ENCODE results near the gene PPP1R7. TPM values are rescaled to one million over a fixed set of nuclear protein-coding genes. Genes with fewer than 3 reads are reported as not detected.

The PPP1R7 gene
- total and polyA plus RNA-seq, 2 donors from 2014 or later, result 64.6 to 94.9 TPM

DNA sequence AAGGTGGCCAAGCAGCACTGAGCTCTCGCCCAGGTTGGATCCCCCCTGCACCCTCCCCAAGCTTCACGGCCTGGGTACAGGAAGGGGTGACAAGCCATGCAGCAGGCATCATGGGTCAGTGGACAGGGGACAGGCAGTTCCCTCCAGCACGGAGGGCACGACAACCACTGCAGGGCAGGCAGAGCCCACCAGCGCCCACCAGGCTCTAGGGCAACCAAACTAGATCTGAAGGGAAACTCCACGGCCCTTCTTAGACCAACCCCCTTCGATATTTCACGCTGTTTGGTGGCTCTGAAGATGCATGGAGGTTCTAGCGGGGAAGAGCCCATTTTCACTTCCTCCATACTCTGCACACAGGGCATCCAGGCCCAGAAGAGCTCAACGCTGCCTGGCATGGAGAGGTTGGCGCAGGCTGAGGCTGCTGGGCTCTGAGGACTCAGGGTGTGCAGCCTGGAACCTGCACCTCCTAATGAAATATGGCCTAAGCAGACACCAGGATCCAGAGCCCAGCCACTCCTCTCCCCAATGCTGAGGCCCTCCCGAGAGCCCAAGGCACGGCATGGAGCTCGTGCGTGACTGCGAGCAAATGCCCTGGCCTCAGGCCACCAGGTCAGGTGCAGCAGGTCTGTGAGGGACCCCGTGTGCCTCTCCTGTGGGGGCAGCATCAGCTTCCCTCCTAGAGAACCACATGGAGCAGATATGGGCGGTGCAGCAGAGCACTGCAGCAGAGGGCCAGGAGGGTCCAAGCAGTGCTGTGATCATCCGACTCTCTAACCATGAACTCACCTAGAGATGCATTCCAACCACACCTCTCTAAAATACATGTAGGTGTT lies 39.4 kb upstream of the PPP1R7 start:
- no peak for FAIRE-seq
- intact Hi-C loops (cut with DNase I), result no loop called here

GRCh38 chr2:241111440-241111805 lies 38.8 kb upstream of the PPP1R7 start:
- peak in 1 of 5 donors; percentile 33 for DNase-seq
- intact Hi-C loops (cut with DNase I), result no loop called here
- TF ChIP-seq CTCF (IDR thresholded peaks at IDR 0.05; ENCODE audit: borderline replicate concordance, extremely low read depth, insufficient read depth), result no peak
- Histone ChIP-seq H3K4me3 (ENCODE audit: low read length in 3 of 3) (no peak overlapping the region), H3K9ac (ENCODE audit: low read length in 3 of 3) (no peak overlapping the region), H3K27ac (ENCODE audit: low read depth in 2 of 2, low read length in 2 of 2) (no peak overlapping the region), H3K27me3 (ENCODE audit: control insufficient read depth, insufficient read depth, low read length) (no peaks in the 10 kb centered on the region), H3K4me1 (ENCODE audit: control insufficient read depth in 2 of 3, insufficient read depth in 2 of 3, low read depth in 1 of 3, low read length in 3 of 3) (no peaks in the 10 kb centered on the region), H3K9me3 (ENCODE audit: control insufficient read depth in 2 of 3, insufficient read depth in 1 of 3, low read length in 3 of 3) (no peaks in the 10 kb centered on the region), H3K36me3 (ENCODE audit: control insufficient read depth in 2 of 3, insufficient read depth in 3 of 3, low read length in 3 of 3) (peaks cover 0 to 3% (median 0%) of the 10 kb centered on the region in 3 donors)
- FAIRE-seq, result no peak

More for the DNA sequence above, 39.4 kb upstream of the PPP1R7 start:
- peak in 1 of 5 donors; percentile 68 for DNase-seq
- TF ChIP-seq CTCF (IDR thresholded peaks at IDR 0.05; ENCODE audit: borderline replicate concordance, extremely low read depth, insufficient read depth), result no peak
- Histone ChIP-seq H3K27me3 (ENCODE audit: control insufficient read depth, insufficient read depth, low read length) (no peaks in the 10 kb centered on the region), H3K9ac (ENCODE audit: low read length in 3 of 3) (no peak overlapping the region), H3K9me3 (ENCODE audit: control insufficient read depth in 2 of 3, insufficient read depth in 1 of 3, low read length in 3 of 3) (no peaks in the 10 kb centered on the region), H3K27ac (ENCODE audit: low read depth in 2 of 2, low read length in 2 of 2) (no peak overlapping the region), H3K4me3 (ENCODE audit: low read length in 3 of 3) (no peak overlapping the region), H3K36me3 (ENCODE audit: control insufficient read depth in 2 of 3, insufficient read depth in 3 of 3, low read length in 3 of 3) (peaks cover 0 to 3% (median 0%) of the 10 kb centered on the region in 3 donors), H3K4me1 (ENCODE audit: control insufficient read depth in 2 of 3, insufficient read depth in 2 of 3, low read depth in 1 of 3, low read length in 3 of 3) (no peaks in the 10 kb centered on the region)

DNA sequence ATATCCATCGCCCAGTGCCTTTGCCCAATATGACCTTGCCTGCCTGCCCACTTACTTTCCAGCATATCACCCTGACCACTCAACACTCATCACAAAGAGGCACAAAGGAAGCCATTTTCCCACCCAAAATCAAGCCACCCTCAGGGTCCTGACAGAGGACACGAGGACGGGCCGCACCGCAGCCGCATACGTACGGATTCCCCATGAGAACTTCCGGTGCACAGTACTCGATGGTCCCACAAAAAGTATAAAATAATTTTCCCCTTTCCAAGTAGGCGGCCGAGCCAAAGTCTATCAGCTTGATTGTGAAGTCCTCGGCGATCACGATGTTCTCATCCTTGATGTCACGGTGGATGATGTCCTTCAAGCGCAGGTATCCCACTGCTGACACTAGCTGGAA lies 38.2 kb upstream of the PPP1R7 start:
- FAIRE-seq (no peak), DNase-seq (peak in 1 of 5 donors; percentile 32)

More for the DNA sequence above, 38.2 kb upstream of the PPP1R7 start:
- Histone ChIP-seq H3K27me3 (ENCODE audit: control insufficient read depth, insufficient read depth, low read length) (no peaks in the 10 kb centered on the region), H3K4me1 (ENCODE audit: control insufficient read depth in 2 of 3, insufficient read depth in 2 of 3, low read depth in 1 of 3, low read length in 3 of 3) (no peaks in the 10 kb centered on the region), H3K9me3 (ENCODE audit: control insufficient read depth in 2 of 3, insufficient read depth in 1 of 3, low read length in 3 of 3) (no peaks in the 10 kb centered on the region), H3K36me3 (ENCODE audit: control insufficient read depth in 2 of 3, insufficient read depth in 3 of 3, low read length in 3 of 3) (peaks cover 0 to 3% (median 0%) of the 10 kb centered on the region in 3 donors), H3K9ac (ENCODE audit: low read length in 3 of 3) (no peak overlapping the region), H3K4me3 (ENCODE audit: low read length in 3 of 3) (no peak overlapping the region), H3K27ac (ENCODE audit: low read depth in 2 of 2, low read length in 2 of 2) (no peak overlapping the region)
- TF ChIP-seq CTCF (IDR thresholded peaks at IDR 0.05; ENCODE audit: borderline replicate concordance, extremely low read depth, insufficient read depth), result no peak
- intact Hi-C loops (cut with DNase I), result no loop called here

Data from kidney (tissue), 14 donors.